H9 (cell line): ENCODE results near the gene CEBPZ. TPM values are rescaled to one million over a fixed set of nuclear protein-coding genes. Genes with fewer than 3 reads are reported as not detected.

Source experiments
- DNase-seq: peaks from one replicate; pipeline ENCODE4 v3.0.0-alpha.2; 2017
- H2AFZ ChIP-seq: one replicate; pipeline ENCODE4 v1.6.1; 2013; ENCODE audit warnings: mild to moderate bottlenecking, low read length, control low read depth, moderate library complexity
- H2AK5ac ChIP-seq: 2 replicates; pipeline ENCODE4 v1.6.1; 2013; ENCODE audit warnings: low read length, control low read depth, mixed read lengths; ENCODE audit not compliant: insufficient read length
- H2BK120ac ChIP-seq: one replicate; pipeline ENCODE4 v1.6.1; 2013; ENCODE audit warnings: low read depth, mild to moderate bottlenecking, low read length, control low read depth, inconsistent platforms; ENCODE audit not compliant: poor library complexity, severe bottlenecking
- H2BK12ac ChIP-seq: 2 replicates; pipeline ENCODE4 v1.6.1; 2013; ENCODE audit warnings: low read length, control low read depth, mixed read lengths, low read depth; ENCODE audit not compliant: insufficient read length
- H2BK15ac ChIP-seq: 2 replicates; pipeline ENCODE4 v1.6.1; 2013; ENCODE audit warnings: low read depth, low read length, control low read depth
- H2BK20ac ChIP-seq: one replicate; pipeline ENCODE4 v1.6.1; 2013; ENCODE audit warnings: low read depth, mild to moderate bottlenecking, low read length, control low read depth, inconsistent platforms; ENCODE audit not compliant: poor library complexity, severe bottlenecking
- H2BK5ac ChIP-seq: 2 replicates; pipeline ENCODE4 v1.6.1; 2013; ENCODE audit warnings: low read length, control low read depth, mixed read lengths; ENCODE audit not compliant: insufficient read length
- H3K14ac ChIP-seq: 2 replicates; pipeline ENCODE4 v1.6.1; 2013; ENCODE audit warnings: low read length, control low read depth; ENCODE audit not compliant: insufficient read depth
- H3K18ac ChIP-seq: 2 replicates; pipeline ENCODE4 v1.6.1; 2013; ENCODE audit warnings: low read depth, mild to moderate bottlenecking, mixed read lengths, low read length, control low read depth; ENCODE audit not compliant: insufficient read length
- H3K23ac ChIP-seq: 2 replicates; pipeline ENCODE4 v1.6.1; 2013; ENCODE audit warnings: low read length, control low read depth, mixed read lengths, low read depth; ENCODE audit not compliant: insufficient read length
- H3K23me2 ChIP-seq: 2 replicates; pipeline ENCODE4 v1.6.1; 2013; ENCODE audit warnings: low read depth, mild to moderate bottlenecking, mixed read lengths, low read length, control low read depth; ENCODE audit not compliant: insufficient read length, poor library complexity, severe bottlenecking
- H3K27ac ChIP-seq: 2 replicates; pipeline ENCODE4 v1.5.1; 2013; ENCODE audit warnings: low read length, control low read depth, mixed read lengths, low read depth; ENCODE audit not compliant: insufficient read length
- H3K27me3 ChIP-seq: 2 replicates; pipeline ENCODE4 v1.6.1; 2013; ENCODE audit warnings: low read length, control low read depth, inconsistent platforms; ENCODE audit not compliant: insufficient read depth
- H3K4ac ChIP-seq: 2 replicates; pipeline ENCODE4 v1.6.1; 2013; ENCODE audit warnings: low read depth, mild to moderate bottlenecking, control low read depth, inconsistent platforms, low read length, moderate library complexity
- H3K4me1 ChIP-seq: 2 replicates; pipeline ENCODE4 v1.6.1; 2013; ENCODE audit warnings: low read length, control low read depth, inconsistent platforms; ENCODE audit not compliant: insufficient read depth
- H3K4me2 ChIP-seq: 2 replicates; pipeline ENCODE4 v1.6.1; 2013; ENCODE audit warnings: low read length, control low read depth, mixed read lengths; ENCODE audit not compliant: insufficient read length, insufficient read depth
- H3K56ac ChIP-seq: 2 replicates; pipeline ENCODE4 v1.6.1; 2013; ENCODE audit warnings: low read depth, mild to moderate bottlenecking, mixed read lengths, low read length, control low read depth; ENCODE audit not compliant: insufficient read length
- H3K79me1 ChIP-seq: 2 replicates; pipeline ENCODE4 v1.6.1; 2013; ENCODE audit warnings: low read depth, mild to moderate bottlenecking, moderate library complexity, low read length, control low read depth, inconsistent platforms; ENCODE audit not compliant: insufficient read depth, poor library complexity, severe bottlenecking
- H3K79me2 ChIP-seq: 2 replicates; pipeline ENCODE4 v1.6.1; 2013; ENCODE audit warnings: low read length, control low read depth, inconsistent platforms; ENCODE audit not compliant: insufficient read depth
- H3K9ac ChIP-seq: 2 replicates; pipeline ENCODE4 v1.6.1; 2013; ENCODE audit warnings: low read length, control low read depth, mixed read lengths; ENCODE audit not compliant: insufficient read length; ENCODE audit errors: extremely low read depth
- H3K9me3 ChIP-seq: one replicate; pipeline ENCODE4 v1.6.1; 2013; ENCODE audit warnings: low read depth, low read length, inconsistent platforms; ENCODE audit not compliant: control insufficient read depth
- H3T11ph ChIP-seq: one replicate; pipeline ENCODE4 v1.6.1; 2013; ENCODE audit warnings: mild to moderate bottlenecking, low read length, control low read depth, inconsistent platforms
- H4K20me1 ChIP-seq: one replicate; pipeline ENCODE4 v1.6.1; 2013; ENCODE audit not compliant: control insufficient read depth, insufficient read length, insufficient read depth
- H4K5ac ChIP-seq: 2 replicates; pipeline ENCODE4 v1.6.1; 2013; ENCODE audit warnings: low read depth, mild to moderate bottlenecking, mixed read lengths, low read length, control low read depth; ENCODE audit not compliant: insufficient read length
- H4K8ac ChIP-seq: replicated peaks from 2 replicates; pipeline ENCODE4 v1.6.1; 2013; ENCODE audit warnings: low read length, control low read depth, mixed read lengths, low read depth; ENCODE audit not compliant: insufficient read length
- H4K91ac ChIP-seq: 2 replicates; pipeline ENCODE4 v1.6.1; 2013; ENCODE audit warnings: low read depth, mild to moderate bottlenecking, moderate library complexity, mixed read lengths, low read length, control low read depth; ENCODE audit not compliant: insufficient read length
- H3K27ac Mint-ChIP-seq, 3 experiments: 2 replicates in 2 of 3; 3 replicates in 1 of 3; pipeline ENCODE4 v1.8.0; 2020 to 2021; ENCODE audit warnings: mixed read lengths in 3 of 3, mild to moderate bottlenecking in 1 of 3, moderate library complexity in 1 of 3
- H3K27me3 Mint-ChIP-seq: 2 replicates; pipeline ENCODE4 v1.8.0; 2021; ENCODE audit warnings: low read depth, mild to moderate bottlenecking, moderate library complexity, mixed read lengths
- H3K36me3 Mint-ChIP-seq, 3 experiments: 2 replicates in 2 of 3; 3 replicates in 1 of 3; pipeline ENCODE4 v1.8.0; 2020 to 2021; ENCODE audit warnings: low read depth in 3 of 3, mixed read lengths in 3 of 3; ENCODE audit not compliant: insufficient read depth in 1 of 3
- H3K4me1 Mint-ChIP-seq, 2 experiments: 2 replicates each; pipeline ENCODE4 v1.8.0; 2020; ENCODE audit warnings: mixed read lengths in 2 of 2
- H3K4me3 Mint-ChIP-seq, 2 experiments: 2 replicates in 1 of 2; 3 replicates in 1 of 2; pipeline ENCODE4 v1.8.0; 2020 to 2021; ENCODE audit warnings: mild to moderate bottlenecking in 2 of 2, mixed read lengths in 2 of 2, moderate library complexity in 1 of 2
- H3K9me3 Mint-ChIP-seq, 2 experiments: 2 replicates in 1 of 2; 3 replicates in 1 of 2; pipeline ENCODE4 v1.8.0; 2020; ENCODE audit warnings: mild to moderate bottlenecking in 2 of 2, mixed read lengths in 2 of 2, moderate library complexity in 1 of 2
- WGBS: extraction: QIAGEN DNeasy Blood & Tissue Kit; methylation state at CpG from one replicate; pipeline ENCODE4 v1.1.7; 2013; ENCODE audit warnings: missing lambda C conversion rate, low lambda C conversion rate, mixed read lengths; ENCODE audit not compliant: insufficient read length; ENCODE audit errors: extremely low coverage; 5-methylcytosine and 5-hydroxymethylcytosine counted together
- total RNA-seq: library from RNA; stranded (reverse); gene quantifications from 2 replicates; pipeline ENCODE4 v1.2.1, GENCODE V29; 2021
- TF ChIP-seq, protein P1 (sequence below): fragments of 200-600 bp; sonication (generic); conservative IDR thresholded peaks from 3 replicates; pipeline ENCODE4 v1.8.0; 2021; ENCODE audit warnings: antibody characterized with exemption, mild to moderate bottlenecking

Gene CEBPZ
- total RNA-seq, 1 experiment from 2014 or later, result 281 TPM

DNA sequence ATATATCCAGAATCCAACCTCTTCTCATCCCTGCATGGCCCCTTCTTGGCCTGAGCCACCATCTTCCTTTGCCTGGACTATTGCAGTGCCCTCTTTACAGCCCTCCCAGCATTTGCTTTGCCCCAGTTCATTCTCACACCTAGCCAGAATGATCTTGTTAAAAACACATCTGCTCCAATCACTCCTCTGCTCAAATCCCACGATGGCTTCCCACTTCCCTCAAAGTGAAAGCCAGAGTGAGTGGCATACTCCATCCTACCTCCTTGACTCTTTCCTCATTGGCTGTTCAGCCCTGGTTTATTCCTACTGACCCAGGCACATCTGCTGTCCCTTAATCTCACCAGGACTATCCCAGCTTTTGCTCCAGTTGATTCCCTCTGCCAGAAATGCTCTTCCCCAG is 57.7 kb downstream of the CEBPZ start:
- Histone ChIP-seq H2BK12ac (no peak overlapping the region), H3K9me3 (no peaks in the 10 kb centered on the region), H3K23ac (no peak overlapping the region), H3K27ac (no peak overlapping the region), H2BK20ac (no peak overlapping the region), H3K27me3 (no peaks in the 10 kb centered on the region), H2BK15ac (no peak overlapping the region), H2BK5ac (no peak overlapping the region), H3K79me1 (no peaks in the 10 kb centered on the region), H3K4me1 (no peaks in the 10 kb centered on the region), H3T11ph (no peak overlapping the region), H3K9ac (no peak overlapping the region), H4K8ac (no peak overlapping the region), H3K18ac (no peak overlapping the region), H3K79me2 (no peaks in the 10 kb centered on the region), H2BK120ac (no peak overlapping the region), H3K56ac (no peak overlapping the region), H3K14ac (no peak overlapping the region), H3K4me2 (no peak overlapping the region), H2AK5ac (no peak overlapping the region), H4K20me1 (no peaks in the 10 kb centered on the region), H3K23me2 (no peaks in the 10 kb centered on the region), H2AFZ (no peak overlapping the region), H3K4ac (no peak overlapping the region), H4K5ac (no peak overlapping the region), H4K91ac (no peak overlapping the region)
- H3K4me3 Mint-ChIP-seq, result no peak overlapping the region
- no CpG with 5 or more reads among the region's 1 CpG for WGBS
- H3K36me3 Mint-ChIP-seq, result no peaks in the 10 kb centered on the region; a peak in 1 of 7 replicates
- H3K27me3 Mint-ChIP-seq, result no peaks in the 10 kb centered on the region
- H3K27ac Mint-ChIP-seq, result no peak overlapping the region
- no peak for DNase-seq
- H3K9me3 Mint-ChIP-seq, result no peaks in the 10 kb centered on the region
- H3K4me1 Mint-ChIP-seq, result peaks cover under 1 to 4% of the 10 kb centered on the region in 2 experiments; a peak in 3 of 4 replicates
- TF ChIP-seq, protein P1, sequence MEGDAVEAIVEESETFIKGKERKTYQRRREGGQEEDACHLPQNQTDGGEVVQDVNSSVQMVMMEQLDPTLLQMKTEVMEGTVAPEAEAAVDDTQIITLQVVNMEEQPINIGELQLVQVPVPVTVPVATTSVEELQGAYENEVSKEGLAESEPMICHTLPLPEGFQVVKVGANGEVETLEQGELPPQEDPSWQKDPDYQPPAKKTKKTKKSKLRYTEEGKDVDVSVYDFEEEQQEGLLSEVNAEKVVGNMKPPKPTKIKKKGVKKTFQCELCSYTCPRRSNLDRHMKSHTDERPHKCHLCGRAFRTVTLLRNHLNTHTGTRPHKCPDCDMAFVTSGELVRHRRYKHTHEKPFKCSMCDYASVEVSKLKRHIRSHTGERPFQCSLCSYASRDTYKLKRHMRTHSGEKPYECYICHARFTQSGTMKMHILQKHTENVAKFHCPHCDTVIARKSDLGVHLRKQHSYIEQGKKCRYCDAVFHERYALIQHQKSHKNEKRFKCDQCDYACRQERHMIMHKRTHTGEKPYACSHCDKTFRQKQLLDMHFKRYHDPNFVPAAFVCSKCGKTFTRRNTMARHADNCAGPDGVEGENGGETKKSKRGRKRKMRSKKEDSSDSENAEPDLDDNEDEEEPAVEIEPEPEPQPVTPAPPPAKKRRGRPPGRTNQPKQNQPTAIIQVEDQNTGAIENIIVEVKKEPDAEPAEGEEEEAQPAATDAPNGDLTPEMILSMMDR, result no peak
